ENCODE results near the gene TP53I11.

DNA sequence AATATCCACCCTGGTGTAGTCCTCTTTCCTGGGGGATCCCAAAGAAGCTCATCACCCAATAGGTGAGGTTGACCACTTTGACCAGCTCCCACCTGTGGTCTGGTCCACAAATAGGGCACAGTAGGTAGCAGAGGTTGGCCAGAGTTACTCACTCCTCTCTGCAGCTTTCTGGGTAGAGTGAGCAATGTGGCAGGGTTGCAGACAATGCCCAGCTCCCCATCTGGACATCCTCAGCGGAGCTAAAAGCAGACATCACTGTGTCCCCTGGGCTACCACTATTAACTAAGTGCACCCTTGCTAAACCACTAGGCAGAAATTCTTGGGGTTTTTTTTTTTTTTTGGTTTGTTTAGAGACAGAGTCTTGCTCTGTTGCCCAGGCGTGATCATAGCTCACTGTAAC is 48.4 kb upstream of the TP53I11 start:
- TF ChIP-seq, protein P1, sequence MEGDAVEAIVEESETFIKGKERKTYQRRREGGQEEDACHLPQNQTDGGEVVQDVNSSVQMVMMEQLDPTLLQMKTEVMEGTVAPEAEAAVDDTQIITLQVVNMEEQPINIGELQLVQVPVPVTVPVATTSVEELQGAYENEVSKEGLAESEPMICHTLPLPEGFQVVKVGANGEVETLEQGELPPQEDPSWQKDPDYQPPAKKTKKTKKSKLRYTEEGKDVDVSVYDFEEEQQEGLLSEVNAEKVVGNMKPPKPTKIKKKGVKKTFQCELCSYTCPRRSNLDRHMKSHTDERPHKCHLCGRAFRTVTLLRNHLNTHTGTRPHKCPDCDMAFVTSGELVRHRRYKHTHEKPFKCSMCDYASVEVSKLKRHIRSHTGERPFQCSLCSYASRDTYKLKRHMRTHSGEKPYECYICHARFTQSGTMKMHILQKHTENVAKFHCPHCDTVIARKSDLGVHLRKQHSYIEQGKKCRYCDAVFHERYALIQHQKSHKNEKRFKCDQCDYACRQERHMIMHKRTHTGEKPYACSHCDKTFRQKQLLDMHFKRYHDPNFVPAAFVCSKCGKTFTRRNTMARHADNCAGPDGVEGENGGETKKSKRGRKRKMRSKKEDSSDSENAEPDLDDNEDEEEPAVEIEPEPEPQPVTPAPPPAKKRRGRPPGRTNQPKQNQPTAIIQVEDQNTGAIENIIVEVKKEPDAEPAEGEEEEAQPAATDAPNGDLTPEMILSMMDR (conservative IDR thresholded peaks at IDR 0.05; ENCODE audit: low read depth in 2 of 2), result no peak
- TF ChIP-seq EZH2phosphoT487 (IDR thresholded peaks at IDR 0.05; ENCODE audit: unreplicated experiment) (no peak), ZNF331 (CRISPR knock-in tag; IDR thresholded peaks at IDR 0.05; ENCODE audit: low read depth) (no peak), POLR2AphosphoS5 (IDR thresholded peaks at IDR 0.05; ENCODE audit: low read depth) (no peak), EZH2 (IDR thresholded peaks at IDR 0.05; ENCODE audit: low read depth, unreplicated experiment) (no peak)
- TF ChIP-seq, protein P2, sequence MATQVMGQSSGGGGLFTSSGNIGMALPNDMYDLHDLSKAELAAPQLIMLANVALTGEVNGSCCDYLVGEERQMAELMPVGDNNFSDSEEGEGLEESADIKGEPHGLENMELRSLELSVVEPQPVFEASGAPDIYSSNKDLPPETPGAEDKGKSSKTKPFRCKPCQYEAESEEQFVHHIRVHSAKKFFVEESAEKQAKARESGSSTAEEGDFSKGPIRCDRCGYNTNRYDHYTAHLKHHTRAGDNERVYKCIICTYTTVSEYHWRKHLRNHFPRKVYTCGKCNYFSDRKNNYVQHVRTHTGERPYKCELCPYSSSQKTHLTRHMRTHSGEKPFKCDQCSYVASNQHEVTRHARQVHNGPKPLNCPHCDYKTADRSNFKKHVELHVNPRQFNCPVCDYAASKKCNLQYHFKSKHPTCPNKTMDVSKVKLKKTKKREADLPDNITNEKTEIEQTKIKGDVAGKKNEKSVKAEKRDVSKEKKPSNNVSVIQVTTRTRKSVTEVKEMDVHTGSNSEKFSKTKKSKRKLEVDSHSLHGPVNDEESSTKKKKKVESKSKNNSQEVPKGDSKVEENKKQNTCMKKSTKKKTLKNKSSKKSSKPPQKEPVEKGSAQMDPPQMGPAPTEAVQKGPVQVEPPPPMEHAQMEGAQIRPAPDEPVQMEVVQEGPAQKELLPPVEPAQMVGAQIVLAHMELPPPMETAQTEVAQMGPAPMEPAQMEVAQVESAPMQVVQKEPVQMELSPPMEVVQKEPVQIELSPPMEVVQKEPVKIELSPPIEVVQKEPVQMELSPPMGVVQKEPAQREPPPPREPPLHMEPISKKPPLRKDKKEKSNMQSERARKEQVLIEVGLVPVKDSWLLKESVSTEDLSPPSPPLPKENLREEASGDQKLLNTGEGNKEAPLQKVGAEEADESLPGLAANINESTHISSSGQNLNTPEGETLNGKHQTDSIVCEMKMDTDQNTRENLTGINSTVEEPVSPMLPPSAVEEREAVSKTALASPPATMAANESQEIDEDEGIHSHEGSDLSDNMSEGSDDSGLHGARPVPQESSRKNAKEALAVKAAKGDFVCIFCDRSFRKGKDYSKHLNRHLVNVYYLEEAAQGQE (IDR thresholded peaks at IDR 0.05; ENCODE audit: unreplicated experiment), result no peak
- TF ChIP-seq, protein P3, sequence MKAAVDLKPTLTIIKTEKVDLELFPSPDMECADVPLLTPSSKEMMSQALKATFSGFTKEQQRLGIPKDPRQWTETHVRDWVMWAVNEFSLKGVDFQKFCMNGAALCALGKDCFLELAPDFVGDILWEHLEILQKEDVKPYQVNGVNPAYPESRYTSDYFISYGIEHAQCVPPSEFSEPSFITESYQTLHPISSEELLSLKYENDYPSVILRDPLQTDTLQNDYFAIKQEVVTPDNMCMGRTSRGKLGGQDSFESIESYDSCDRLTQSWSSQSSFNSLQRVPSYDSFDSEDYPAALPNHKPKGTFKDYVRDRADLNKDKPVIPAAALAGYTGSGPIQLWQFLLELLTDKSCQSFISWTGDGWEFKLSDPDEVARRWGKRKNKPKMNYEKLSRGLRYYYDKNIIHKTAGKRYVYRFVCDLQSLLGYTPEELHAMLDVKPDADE (IDR thresholded peaks at IDR 0.05), result no peak

Measured in GM23338 (cell line).